HL-60 (cell line): Measurements from ENCODE around the gene PLCG1.

Experiments
- CTCF ChIP-seq: IDR thresholded peaks from one replicate; pipeline ENCODE4 v1.5.1; 2011; ENCODE audit warnings: low read length, control low read depth, inconsistent platforms; ENCODE audit not compliant: insufficient read depth
- SPI1 ChIP-seq: IDR thresholded peaks from 2 replicates; pipeline ENCODE4 v1.6.1; 2012; ENCODE audit warnings: low read depth, mild to moderate bottlenecking, borderline replicate concordance

- no peak for TF ChIP-seq CTCF
- TF ChIP-seq SPI1 = no peak
Measured at GRCh38 chr20:41178904-41179432, 41.6 kb downstream of the PLCG1 start.
